ENCODE measurements around the gene OR10H3.
A peak's percentile ranks its signal among the peaks of the same experiment; 100 is the strongest.

OR10H3 gene

GRCh38 chr19:15758379-15758778, 20.6 kb downstream of the OR10H3 start:
- TF ChIP-seq YY1 (IDR thresholded peaks at IDR 0.05; ENCODE audit: low read depth) (no peak), CEBPB (IDR thresholded peaks at IDR 0.05) (no peak), NFIC (IDR thresholded peaks at IDR 0.05) (no peak), RAD21 (IDR thresholded peaks at IDR 0.05; ENCODE audit: low read depth) (no peak), EGR1 (IDR thresholded peaks at IDR 0.05) (no peak), TAF1 (IDR thresholded peaks at IDR 0.05; ENCODE audit: low read depth) (no peak), EP300 (IDR thresholded peaks at IDR 0.05; ENCODE audit: borderline replicate concordance) (no peak), ZBTB7A (IDR thresholded peaks at IDR 0.05; ENCODE audit: low read depth) (no peak), MAX (IDR thresholded peaks at IDR 0.05) (no peak), TEAD4 (IDR thresholded peaks at IDR 0.05) (no peak), TCF12 (IDR thresholded peaks at IDR 0.05; ENCODE audit: low read depth) (no peak), REST (IDR thresholded peaks at IDR 0.05; ENCODE audit: low read depth) (no peak), CREB1 (IDR thresholded peaks at IDR 0.05; ENCODE audit: low read depth) (no peak), USF1 (IDR thresholded peaks at IDR 0.05) (no peak), FOXM1 (IDR thresholded peaks at IDR 0.05; ENCODE audit: borderline replicate concordance, low read depth) (no peak)

GRCh38 chr19:15759962-15760565, 22.3 kb downstream of the OR10H3 start:
- no peak for TF ChIP-seq TEAD4 (IDR thresholded peaks at IDR 0.05)
- TF ChIP-seq RAD21 (IDR thresholded peaks at IDR 0.05; ENCODE audit: low read depth): peak; percentile 9; the same call in 1 of the 2 replicates
- TF ChIP-seq NFIC (IDR thresholded peaks at IDR 0.05): no peak

- TF ChIP-seq RAD21 (IDR thresholded peaks at IDR 0.05; ENCODE audit: low read depth) (no peak), REST (IDR thresholded peaks at IDR 0.05; ENCODE audit: low read depth) (peak; percentile 90)
Observed at GRCh38 chr19:15769586-15769985, 31.8 kb downstream of the OR10H3 start.

GRCh38 chr19:15775249-15775648, 37.5 kb downstream of the OR10H3 start:
- TF ChIP-seq ZBTB7A (IDR thresholded peaks at IDR 0.05; ENCODE audit: low read depth): no peak
- no peak for TF ChIP-seq CEBPB (IDR thresholded peaks at IDR 0.05)
- TF ChIP-seq EGR1 (IDR thresholded peaks at IDR 0.05): no peak
- TF ChIP-seq MAX (IDR thresholded peaks at IDR 0.05): no peak
- TF ChIP-seq FOXM1 (IDR thresholded peaks at IDR 0.05; ENCODE audit: borderline replicate concordance, low read depth): no peak
- no peak for TF ChIP-seq TCF12 (IDR thresholded peaks at IDR 0.05; ENCODE audit: low read depth)
- no peak for TF ChIP-seq EP300 (IDR thresholded peaks at IDR 0.05; ENCODE audit: borderline replicate concordance)
- no peak for TF ChIP-seq RAD21 (IDR thresholded peaks at IDR 0.05; ENCODE audit: low read depth)
- TF ChIP-seq REST (IDR thresholded peaks at IDR 0.05; ENCODE audit: low read depth): no peak
- no peak for TF ChIP-seq CREB1 (IDR thresholded peaks at IDR 0.05; ENCODE audit: low read depth)
- no peak for TF ChIP-seq NFIC (IDR thresholded peaks at IDR 0.05)
- no peak for TF ChIP-seq YY1 (IDR thresholded peaks at IDR 0.05; ENCODE audit: low read depth)

- no peak for TF ChIP-seq YY1 (IDR thresholded peaks at IDR 0.05; ENCODE audit: low read depth)
- TF ChIP-seq TCF12 (IDR thresholded peaks at IDR 0.05; ENCODE audit: low read depth): no peak
- TF ChIP-seq RAD21 (IDR thresholded peaks at IDR 0.05; ENCODE audit: low read depth): no peak
- no peak for TF ChIP-seq ZBTB7A (IDR thresholded peaks at IDR 0.05; ENCODE audit: low read depth)
- no peak for TF ChIP-seq REST (IDR thresholded peaks at IDR 0.05; ENCODE audit: low read depth)
- no peak for TF ChIP-seq FOXM1 (IDR thresholded peaks at IDR 0.05; ENCODE audit: borderline replicate concordance, low read depth)
- no peak for TF ChIP-seq EP300 (IDR thresholded peaks at IDR 0.05; ENCODE audit: borderline replicate concordance)
Observed at GRCh38 chr19:15776264-15776663, 38.5 kb downstream of the OR10H3 start.

Measured in Ishikawa (cell line).